ENCODE data around the gene ACOD1.

GRCh38 chr13:76925115-76925514 lies 23.2 kb upstream of the ACOD1 start:
- TF ChIP-seq POLR2AphosphoS5 (IDR thresholded peaks at IDR 0.05; ENCODE audit: low read depth, low read length) (no peak), POLR2A (IDR thresholded peaks at IDR 0.05; ENCODE audit: low read depth, low read length) (no peak), TAF1 (IDR thresholded peaks at IDR 0.05; ENCODE audit: borderline replicate concordance, low read depth, low read length) (no peak)

Measured in GM12892 (cell line).